ENCODE measurements around the gene CDK16.

Gene CDK16

GRCh38 chrX:47191806-47192401 lies 26.6 kb upstream of the CDK16 start:
- DNase-seq, result no peak
- H3K36me3 Mint-ChIP-seq (ENCODE audit: insufficient read depth), result peaks cover 30% of the 10 kb centered on the region
- no peaks in the 10 kb centered on the region for H3K27me3 Mint-ChIP-seq
- peak overlapping the region; percentile 97 to 98 for H3K4me3 Mint-ChIP-seq
- H3K27ac Mint-ChIP-seq, result no peak overlapping the region
- no peaks in the 10 kb centered on the region for H3K9me3 Mint-ChIP-seq
- H3K4me1 Mint-ChIP-seq (ENCODE audit: low read depth in 2 of 2), result peaks cover 33 to 43% of the 10 kb centered on the region in 2 donors
- ATAC-seq (replicated peaks), result no peak

- DNase-seq, result peak; percentile 88 to 91 (median 88)
- Mint-ChIP-seq H3K27me3 (no peaks in the 10 kb centered on the region), H3K9me3 (no peaks in the 10 kb centered on the region), H3K27ac (peak within 1 kb of the TSS; percentile 96 to 99), H3K4me1 (ENCODE audit: low read depth in 2 of 2) (peaks cover 37 to 49% of the 10 kb centered on the region in 2 donors), H3K4me3 (peak within 1 kb of the TSS; percentile 85 to 93), H3K36me3 (ENCODE audit: insufficient read depth) (peaks cover 39% of the 10 kb centered on the region)
- peak; percentile 77 for ATAC-seq (replicated peaks)
These were observed 24.8 kb upstream of the CDK16 start, which contains the start of gene UBA1 for GRCh38 chrX:47193475-47194193. Gene UBA1, plus strand, starts transcription at chrX:47193829. Its CDS starts 4,974 bp downstream, at chrX:47198803.

- peaks cover 40 to 49% of the 10 kb centered on the region in 2 donors for H3K4me1 Mint-ChIP-seq (ENCODE audit: low read depth in 2 of 2)
- H3K27me3 Mint-ChIP-seq, result no peaks in the 10 kb centered on the region
- H3K27ac Mint-ChIP-seq, result peak overlapping the region; percentile 96 to 99
- DNase-seq (no peak), ATAC-seq (replicated peaks) (no peak)
- H3K4me3 Mint-ChIP-seq, result peak overlapping the region; percentile 85 to 93
- peaks cover 45% of the 10 kb centered on the region for H3K36me3 Mint-ChIP-seq (ENCODE audit: insufficient read depth)
- no peaks in the 10 kb centered on the region for H3K9me3 Mint-ChIP-seq
These were observed 24.2 kb upstream of the CDK16 start for GRCh38 chrX:47194194-47194787.

- Mint-ChIP-seq H3K27me3 (no peaks in the 10 kb centered on the region), H3K36me3 (ENCODE audit: insufficient read depth) (peaks cover 53% of the 10 kb centered on the region), H3K4me3 (peak overlapping the region; percentile 85 to 93), H3K9me3 (no peaks in the 10 kb centered on the region), H3K4me1 (ENCODE audit: low read depth in 2 of 2) (peaks cover 32 to 41% of the 10 kb centered on the region in 2 donors), H3K27ac (peak overlapping the region; percentile 95 to 96)
- DNase-seq (no peak), ATAC-seq (replicated peaks) (no peak)
These were observed 22.4 kb upstream of the CDK16 start for GRCh38 chrX:47196098-47196497.

- H3K4me3 Mint-ChIP-seq, result peak overlapping the region; percentile 19 to 93
- H3K4me1 Mint-ChIP-seq (ENCODE audit: low read depth in 2 of 2), result peaks cover 31 to 39% of the 10 kb centered on the region in 2 donors
- no peaks in the 10 kb centered on the region for H3K27me3 Mint-ChIP-seq
- DNase-seq, result no peak
- peak overlapping the region in 1 of 2 donors; percentile 96 for H3K27ac Mint-ChIP-seq
- peaks cover 61% of the 10 kb centered on the region for H3K36me3 Mint-ChIP-seq (ENCODE audit: insufficient read depth)
- no peaks in the 10 kb centered on the region for H3K9me3 Mint-ChIP-seq
- no peak for ATAC-seq (replicated peaks)
These were observed 21.0 kb upstream of the CDK16 start for GRCh38 chrX:47197526-47197925.

GRCh38 chrX:47198026-47198686 lies 20.3 kb upstream of the CDK16 start:
- ATAC-seq (replicated peaks) (no peak), DNase-seq (no peak)
- peaks cover 66% of the 10 kb centered on the region for H3K36me3 Mint-ChIP-seq (ENCODE audit: insufficient read depth)
- no peaks in the 10 kb centered on the region for H3K27me3 Mint-ChIP-seq
- H3K4me3 Mint-ChIP-seq, result peak overlapping the region in 1 of 2 donors; percentile 23
- H3K4me1 Mint-ChIP-seq (ENCODE audit: low read depth in 2 of 2), result peaks cover 29 to 39% of the 10 kb centered on the region in 2 donors
- no peaks in the 10 kb centered on the region for H3K9me3 Mint-ChIP-seq
- H3K27ac Mint-ChIP-seq, result peak overlapping the region in 1 of 2 donors; percentile 74

- H3K36me3 Mint-ChIP-seq (ENCODE audit: insufficient read depth), result peaks cover 69% of the 10 kb centered on the region
- H3K4me1 Mint-ChIP-seq (ENCODE audit: low read depth in 2 of 2), result peaks cover 25 to 34% of the 10 kb centered on the region in 2 donors
- H3K27ac Mint-ChIP-seq, result peak overlapping the region; percentile 52 to 74
- H3K4me3 Mint-ChIP-seq, result no peak overlapping the region
- no peaks in the 10 kb centered on the region for H3K27me3 Mint-ChIP-seq
- no peak for ATAC-seq (replicated peaks)
- DNase-seq, result no peak
- H3K9me3 Mint-ChIP-seq, result no peaks in the 10 kb centered on the region
These were observed 19.8 kb upstream of the CDK16 start for GRCh38 chrX:47198687-47199080.

- no peak for DNase-seq
- ATAC-seq (replicated peaks), result no peak
- no peaks in the 10 kb centered on the region for H3K27me3 Mint-ChIP-seq
- no peaks in the 10 kb centered on the region for H3K9me3 Mint-ChIP-seq
- H3K27ac Mint-ChIP-seq, result peak overlapping the region; percentile 52 to 74
- H3K36me3 Mint-ChIP-seq (ENCODE audit: insufficient read depth), result peaks cover 69% of the 10 kb centered on the region
- no peak overlapping the region for H3K4me3 Mint-ChIP-seq
- H3K4me1 Mint-ChIP-seq (ENCODE audit: low read depth in 2 of 2), result peaks cover 24 to 31% of the 10 kb centered on the region in 2 donors
These were observed 19.2 kb upstream of the CDK16 start for GRCh38 chrX:47199286-47199685.

- H3K4me3 Mint-ChIP-seq, result no peak overlapping the region
- H3K4me1 Mint-ChIP-seq (ENCODE audit: low read depth in 2 of 2), result peaks cover 14 to 20% of the 10 kb centered on the region in 2 donors
- DNase-seq (no peak), ATAC-seq (replicated peaks) (no peak)
- H3K36me3 Mint-ChIP-seq (ENCODE audit: insufficient read depth), result peaks cover 69% of the 10 kb centered on the region
- H3K27ac Mint-ChIP-seq, result peak overlapping the region; percentile 46 to 49
- H3K27me3 Mint-ChIP-seq, result no peaks in the 10 kb centered on the region
- no peaks in the 10 kb centered on the region for H3K9me3 Mint-ChIP-seq
These were observed 17.9 kb upstream of the CDK16 start for GRCh38 chrX:47200385-47201150.

GRCh38 chrX:47201345-47201944 lies 17.0 kb upstream of the CDK16 start:
- no peak for ATAC-seq (replicated peaks)
- no peak for DNase-seq
- no peak overlapping the region for H3K4me3 Mint-ChIP-seq
- peaks cover 7 to 11% of the 10 kb centered on the region in 2 donors for H3K4me1 Mint-ChIP-seq (ENCODE audit: low read depth in 2 of 2)
- no peaks in the 10 kb centered on the region for H3K27me3 Mint-ChIP-seq
- H3K36me3 Mint-ChIP-seq (ENCODE audit: insufficient read depth), result peaks cover 70% of the 10 kb centered on the region
- H3K27ac Mint-ChIP-seq, result peak overlapping the region; percentile 32 to 49
- H3K9me3 Mint-ChIP-seq, result no peaks in the 10 kb centered on the region

GRCh38 chrX:47202316-47202715 lies 16.2 kb upstream of the CDK16 start:
- Mint-ChIP-seq H3K4me1 (ENCODE audit: low read depth in 2 of 2) (peaks cover 2 to 7% of the 10 kb centered on the region in 2 donors), H3K27ac (peak overlapping the region in 1 of 2 donors; percentile 38), H3K27me3 (no peaks in the 10 kb centered on the region), H3K4me3 (no peak overlapping the region), H3K9me3 (no peaks in the 10 kb centered on the region), H3K36me3 (ENCODE audit: insufficient read depth) (peaks cover 74% of the 10 kb centered on the region)
- DNase-seq (no peak), ATAC-seq (replicated peaks) (no peak)

GRCh38 chrX:47202877-47203276 lies 15.6 kb upstream of the CDK16 start:
- Mint-ChIP-seq H3K9me3 (no peaks in the 10 kb centered on the region), H3K36me3 (ENCODE audit: insufficient read depth) (peaks cover 72% of the 10 kb centered on the region), H3K4me1 (ENCODE audit: low read depth in 2 of 2) (peaks cover 0 to 4% of the 10 kb centered on the region in 2 donors), H3K27me3 (no peaks in the 10 kb centered on the region), H3K4me3 (no peak overlapping the region), H3K27ac (no peak overlapping the region)
- ATAC-seq (replicated peaks) (no peak), DNase-seq (no peak)

Measured in effector memory CD8-positive, alpha-beta T cell (primary cell).